GM20431 (cell line): Measurements from ENCODE around the gene NIPSNAP2.
"Not testable (repeated sequence)": the region's sequence is repeated elsewhere in the genome, so short reads cannot be mapped to it uniquely, and the experiment has no call there.

Experiments used
- in situ Hi-C: fragments of 300-500 bp; cut with MseI, MboI; formaldehyde crosslinking; loops from one replicate; pipeline ENCODE4 v1.15.0; 2020; ENCODE audit warnings: low sequenced_read_pairs; ENCODE audit not compliant: unreplicated experiment

Gene NIPSNAP2

DNA sequence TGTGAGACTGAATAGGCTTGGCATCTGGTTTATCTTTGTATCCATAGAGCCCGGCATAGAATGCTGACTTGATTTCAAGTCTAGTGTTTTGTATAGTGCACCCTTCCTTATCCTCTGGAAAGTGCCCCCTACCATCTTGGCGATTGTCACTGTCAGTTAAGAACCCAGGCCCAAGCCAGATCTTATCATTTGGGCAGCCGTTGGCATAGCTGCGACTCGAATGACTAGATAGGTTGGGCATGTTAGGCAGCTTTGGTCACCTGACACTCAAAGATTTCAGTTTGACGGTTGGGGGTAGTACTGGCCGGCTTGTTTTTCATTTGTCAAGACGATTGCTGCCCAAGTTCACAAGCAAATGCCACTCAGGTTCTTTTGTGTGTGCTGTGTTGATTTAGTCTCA lies 6.6 kb downstream of the NIPSNAP2 start:
- in situ Hi-C loops: loop anchor here (25.0 kb wide), 1 partner anchor 334 kb away; no protein-coding TSS in a partner anchor

DNA sequence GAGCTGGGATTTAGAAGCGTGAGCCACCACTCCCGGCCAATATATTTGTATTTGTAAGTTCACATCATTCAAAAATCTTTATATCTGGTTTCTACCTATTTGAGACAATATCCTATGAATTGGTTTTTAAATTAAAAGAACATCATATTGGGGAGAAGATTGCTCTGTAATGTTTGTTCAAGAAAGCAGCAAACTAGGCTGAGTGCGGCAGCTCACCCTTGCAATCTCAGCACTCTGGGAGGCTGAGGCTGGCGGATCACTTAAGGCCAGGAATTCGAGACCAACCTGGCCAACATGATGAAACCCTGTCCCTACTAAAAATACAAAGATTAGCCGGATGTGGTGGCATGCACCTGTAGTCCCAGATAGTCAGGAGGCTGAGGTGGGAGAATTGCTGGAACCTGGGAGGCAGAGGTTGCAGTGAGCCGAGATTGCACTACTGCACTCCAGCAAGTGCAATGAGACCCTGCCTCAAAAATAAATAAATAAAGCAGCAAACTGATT lies 9.4 kb downstream of the NIPSNAP2 start:
- in situ Hi-C loops: loop anchor here (25.0 kb wide), 1 partner anchor 336 kb away; no protein-coding TSS in a partner anchor

DNA sequence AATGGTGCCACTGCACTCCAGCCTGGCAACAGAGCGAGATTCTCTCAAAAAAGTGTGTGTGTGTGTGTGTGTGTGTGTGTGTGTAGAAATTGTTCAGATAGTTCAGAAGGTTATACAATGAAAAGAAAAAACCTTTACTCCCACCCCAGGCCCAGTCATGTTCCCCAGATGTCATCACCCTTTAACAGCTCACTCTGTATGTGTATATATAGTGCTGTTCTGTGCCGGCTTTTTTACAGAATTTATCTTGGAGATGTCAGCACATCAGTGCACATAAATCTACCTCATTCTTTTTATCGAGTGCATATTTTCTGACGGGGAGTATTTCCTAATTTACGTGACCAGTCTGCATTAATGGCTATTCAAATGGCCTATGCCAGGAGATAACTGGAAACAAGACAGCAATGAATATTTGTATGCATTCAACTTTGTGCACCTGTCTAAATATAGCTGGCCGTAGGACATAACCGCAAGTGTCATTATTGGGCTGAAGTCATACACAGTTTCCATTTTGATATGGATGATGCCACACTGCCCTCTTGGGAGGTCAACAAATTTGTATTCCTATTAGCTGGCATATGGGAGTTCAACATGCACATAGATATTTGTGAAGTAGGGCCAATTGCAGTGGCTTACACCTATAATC lies 11.7 kb downstream of the NIPSNAP2 start:
- in situ Hi-C loops: no loop called here

DNA sequence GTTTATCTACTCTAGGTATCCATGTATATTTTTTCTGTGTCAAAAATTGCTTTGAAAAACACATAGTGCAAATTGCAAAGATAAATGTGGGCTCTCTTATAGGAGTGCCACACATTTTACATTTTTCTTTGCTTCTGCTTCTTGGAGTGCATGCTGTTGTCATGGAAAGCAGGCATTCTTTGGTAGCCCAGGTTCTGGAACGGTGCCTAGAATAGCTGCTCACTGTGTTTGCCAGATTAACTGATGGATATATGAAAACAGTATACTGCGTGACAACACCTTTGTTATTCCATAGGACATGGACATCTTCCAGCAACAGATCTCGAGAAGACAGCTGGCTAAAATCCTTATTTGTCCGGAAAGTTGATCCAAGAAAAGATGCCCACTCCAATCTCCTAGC lies 13.4 kb downstream of the NIPSNAP2 start:
- in situ Hi-C loops: no loop called here

DNA sequence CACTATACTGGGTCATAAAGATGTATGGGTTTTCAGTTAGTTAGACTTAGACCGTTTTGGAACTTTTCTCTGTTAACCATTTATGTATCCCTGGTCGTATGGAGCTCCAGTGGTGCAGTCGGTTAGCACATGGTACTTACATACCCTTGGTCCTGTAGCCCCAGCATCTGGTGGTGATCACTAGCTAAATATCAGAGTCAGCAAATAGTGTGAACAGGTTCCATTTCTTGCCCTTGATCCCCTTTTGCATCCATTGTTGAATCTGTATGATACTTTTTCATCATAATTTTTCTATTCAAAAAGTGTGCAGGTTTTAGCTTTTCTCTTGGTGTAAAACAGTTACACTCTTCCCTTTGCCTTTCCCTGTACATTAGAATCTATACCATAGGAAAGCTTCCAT lies 15.9 kb downstream of the NIPSNAP2 start:
- in situ Hi-C loops: no loop called here

DNA sequence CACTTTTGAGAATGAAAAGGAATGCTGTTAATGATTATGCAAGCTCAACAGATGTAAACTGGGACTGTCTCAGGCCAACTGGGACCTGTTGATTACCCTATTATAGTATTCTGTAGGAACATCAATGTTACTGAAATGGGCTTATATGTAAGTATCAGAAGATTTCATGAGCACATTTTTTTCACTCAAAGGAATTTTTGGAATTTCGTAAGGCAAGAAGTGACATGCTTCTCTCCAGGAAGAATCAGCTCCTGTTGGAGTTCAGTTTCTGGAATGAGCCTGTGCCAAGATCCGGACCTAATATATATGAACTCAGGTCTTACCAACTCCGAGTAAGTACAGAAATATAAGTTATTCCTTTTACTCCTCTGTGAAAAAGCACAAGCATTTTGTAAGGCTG lies 19.2 kb downstream of the NIPSNAP2 start:
- in situ Hi-C loops: no loop called here

DNA sequence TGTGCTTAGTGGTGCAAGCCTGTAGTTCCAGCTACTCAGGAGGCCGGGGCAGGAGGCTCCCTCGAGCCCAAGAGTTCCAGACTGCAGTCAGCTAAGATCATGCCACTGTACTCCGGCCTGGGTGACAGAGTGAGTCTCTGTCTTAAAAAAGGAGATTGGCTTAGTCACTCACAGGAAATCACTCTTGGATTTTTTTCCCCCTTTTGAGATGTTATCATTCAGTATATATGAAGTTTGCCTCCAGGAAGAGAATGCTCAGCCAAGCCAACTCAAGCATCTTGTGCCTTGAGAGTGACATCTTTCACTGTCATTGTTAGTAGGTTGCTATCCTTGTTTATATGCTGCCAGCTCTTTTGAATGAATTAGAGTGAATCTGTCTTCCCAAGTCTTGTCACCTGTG lies 28.0 kb downstream of the NIPSNAP2 start:
- in situ Hi-C loops: no loop called here

DNA sequence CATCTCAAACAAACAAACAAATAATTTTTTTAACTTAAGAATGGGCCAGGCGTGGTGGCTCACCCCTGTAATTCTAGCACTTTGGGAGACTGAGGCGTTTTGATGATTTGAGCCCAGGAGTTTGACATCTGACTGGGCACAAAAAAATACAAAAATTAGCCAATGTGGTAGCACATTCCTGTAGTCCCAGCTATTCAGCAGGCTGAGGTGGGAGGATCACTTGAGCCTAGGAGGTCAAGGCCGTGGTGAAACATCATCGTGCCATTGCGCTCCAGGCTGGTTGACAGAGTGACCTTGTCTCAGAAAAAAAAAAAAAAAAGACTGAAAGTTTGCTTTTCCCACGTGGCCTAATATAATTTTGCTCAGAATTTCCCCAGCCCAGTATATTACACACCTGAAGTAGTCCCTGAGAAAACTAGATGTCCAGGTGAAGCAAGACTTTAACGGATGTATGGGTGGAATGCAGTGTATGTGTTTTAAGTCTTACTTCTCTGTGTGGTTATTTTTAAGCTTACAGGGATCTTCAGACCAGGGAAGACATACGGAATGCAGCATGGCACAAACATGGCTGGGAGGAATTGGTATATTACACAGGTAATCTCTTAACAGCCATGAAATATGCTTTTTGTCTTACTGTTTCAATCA lies 32.6 kb downstream of the NIPSNAP2 start:
- in situ Hi-C loops: no loop called here

DNA sequence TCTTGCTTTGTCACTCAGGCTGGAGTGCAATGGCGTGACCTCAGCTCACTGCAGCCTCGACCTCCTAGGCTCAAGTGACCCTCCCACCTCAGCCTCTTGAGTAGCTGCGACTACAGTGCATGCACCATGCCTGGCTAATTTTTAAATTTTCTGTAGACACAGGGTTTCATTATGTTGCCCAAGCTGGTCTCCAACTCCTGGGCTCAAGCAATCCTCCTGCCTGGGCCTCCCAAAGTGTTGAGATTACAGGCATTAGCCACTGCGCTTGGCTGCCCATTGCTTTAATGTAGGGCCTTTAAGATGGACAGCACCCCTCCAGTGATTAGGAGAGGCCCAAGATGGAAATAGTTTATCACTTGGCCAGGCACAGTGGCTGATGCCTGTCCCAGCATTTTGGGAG lies 39.4 kb downstream of the NIPSNAP2 start:
- in situ Hi-C loops: loop anchor here (10.0 kb wide), 1 partner anchor 71 kb away; no protein-coding TSS in a partner anchor

DNA sequence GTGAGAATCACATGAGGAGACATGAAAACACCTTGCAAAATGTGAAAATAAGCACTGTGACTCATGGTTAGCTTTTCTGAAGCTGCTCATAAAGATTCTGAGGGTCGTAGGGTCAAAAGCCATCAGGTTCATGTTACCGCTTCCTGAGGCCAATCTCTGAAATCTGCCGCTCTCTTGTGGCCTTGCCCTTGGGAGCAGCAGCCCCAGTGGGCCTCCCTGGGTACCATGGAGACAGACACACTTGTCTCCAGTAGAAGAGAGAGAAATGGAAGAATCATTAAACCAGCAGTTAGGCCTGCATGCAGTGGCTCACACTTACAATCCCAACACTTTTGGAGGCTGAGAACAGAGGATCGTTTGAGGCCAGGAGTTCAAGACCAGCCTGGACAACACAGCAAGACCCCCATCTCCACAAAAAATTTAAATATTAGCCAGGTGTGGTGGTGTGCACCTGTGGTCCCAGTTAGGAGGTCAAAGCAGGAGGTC lies 42.8 kb downstream of the NIPSNAP2 start:
- in situ Hi-C loops: loop anchor here (10.0 kb wide), 1 partner anchor 68 kb away; no protein-coding TSS in a partner anchor

DNA sequence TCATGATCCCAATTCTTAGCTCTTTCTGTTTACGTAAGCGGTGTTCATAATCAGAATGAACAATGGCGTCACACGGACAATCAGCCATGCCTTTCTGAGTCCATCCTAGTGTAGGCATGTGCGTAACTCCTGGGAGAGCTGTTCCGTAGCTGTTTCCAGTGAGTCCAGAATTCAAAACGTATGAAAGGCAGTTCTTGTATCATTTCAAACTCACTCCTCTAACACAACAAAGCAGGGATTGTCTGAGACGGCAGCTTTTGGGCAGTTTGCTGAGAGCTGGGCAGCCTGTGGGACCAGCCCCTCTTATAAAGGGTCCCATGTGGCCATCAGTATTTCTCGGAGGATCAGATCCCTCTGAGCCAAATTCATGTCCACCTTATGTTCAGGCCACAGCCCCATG lies 43.5 kb downstream of the NIPSNAP2 start:
- in situ Hi-C loops: loop anchor here (10.0 kb wide), 1 partner anchor 67 kb away; no protein-coding TSS in a partner anchor

DNA sequence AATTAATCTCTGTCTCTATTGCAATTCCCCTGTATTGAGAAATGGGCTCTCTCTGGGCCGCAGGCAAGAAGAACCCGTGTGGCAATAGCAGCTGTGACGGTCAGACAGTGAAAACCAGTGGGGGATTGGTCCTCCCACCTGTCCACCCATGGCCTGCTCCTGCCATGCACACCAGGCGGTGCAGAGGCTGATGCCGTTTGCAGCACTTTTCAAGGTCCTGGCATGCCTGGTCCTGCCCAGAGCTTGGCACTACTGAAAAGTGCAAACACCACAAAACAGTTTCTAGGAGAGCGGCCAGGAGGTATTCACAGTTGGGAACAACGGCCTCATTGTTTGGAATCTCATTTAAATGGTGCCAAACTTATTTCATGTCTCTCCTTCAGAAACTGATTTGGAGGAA lies 45.3 kb downstream of the NIPSNAP2 start:
- in situ Hi-C loops: loop anchor here (10.0 kb wide), 1 partner anchor 65 kb away; no protein-coding TSS in a partner anchor

DNA sequence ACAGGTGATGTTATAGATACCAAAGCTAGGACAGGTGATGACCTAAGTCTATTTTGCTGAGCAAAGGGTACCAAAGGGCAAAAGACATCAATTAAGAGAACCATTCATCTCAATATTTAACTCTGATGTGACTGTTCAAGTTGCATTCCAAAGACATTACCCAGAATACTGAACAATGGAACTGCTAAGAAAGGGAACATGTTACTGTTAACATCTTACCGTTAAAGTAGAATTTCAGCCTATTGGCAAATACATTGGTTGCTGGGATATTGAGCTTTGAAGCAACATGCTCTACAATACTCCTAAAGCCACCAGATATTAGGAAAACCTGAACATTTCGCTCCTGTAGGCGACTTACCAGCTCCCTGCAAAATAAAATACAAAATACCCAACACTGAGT lies 52.6 kb downstream of the NIPSNAP2 start:
- in situ Hi-C loops: not testable (repeated sequence)

DNA sequence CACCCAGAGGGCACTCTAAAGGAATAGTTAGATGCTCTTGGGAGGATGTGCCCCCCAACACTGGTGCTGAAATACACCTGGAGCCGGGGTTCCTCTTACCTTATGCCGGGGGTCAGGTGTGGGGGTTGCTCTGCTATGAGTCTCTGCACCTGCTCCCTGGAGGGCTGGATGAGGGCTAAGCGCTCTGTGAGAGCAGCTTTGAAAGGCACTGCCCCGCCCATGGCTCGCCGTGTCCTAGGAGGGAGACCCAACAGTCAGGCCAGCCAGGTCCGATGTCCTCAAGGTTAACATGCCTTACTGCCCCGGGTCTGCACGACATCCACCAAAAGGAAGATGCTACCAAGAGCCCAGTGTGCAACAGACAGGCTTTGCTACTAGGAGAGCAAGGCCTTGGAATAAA lies 55.1 kb downstream of the NIPSNAP2 start:
- in situ Hi-C loops: no loop called here

DNA sequence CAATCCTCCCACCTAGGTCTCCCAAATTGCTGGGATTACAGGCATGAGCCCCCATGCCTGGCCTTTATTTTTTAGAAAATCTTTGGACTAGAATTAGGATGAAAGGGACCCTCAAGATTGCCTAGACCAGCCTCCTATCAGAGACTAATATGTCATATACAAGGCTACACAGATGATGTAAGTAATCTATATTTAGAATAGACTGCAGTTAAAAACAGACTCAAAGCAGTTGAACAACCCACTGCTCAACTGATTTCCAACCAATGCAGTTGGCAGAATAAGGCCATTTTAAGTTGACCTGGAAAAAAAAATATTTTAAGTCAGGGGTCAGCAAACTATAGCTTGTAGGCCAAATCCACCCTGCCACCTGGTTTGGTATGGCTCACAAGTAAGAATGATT lies 59.1 kb downstream of the NIPSNAP2 start:
- in situ Hi-C loops: no loop called here

DNA sequence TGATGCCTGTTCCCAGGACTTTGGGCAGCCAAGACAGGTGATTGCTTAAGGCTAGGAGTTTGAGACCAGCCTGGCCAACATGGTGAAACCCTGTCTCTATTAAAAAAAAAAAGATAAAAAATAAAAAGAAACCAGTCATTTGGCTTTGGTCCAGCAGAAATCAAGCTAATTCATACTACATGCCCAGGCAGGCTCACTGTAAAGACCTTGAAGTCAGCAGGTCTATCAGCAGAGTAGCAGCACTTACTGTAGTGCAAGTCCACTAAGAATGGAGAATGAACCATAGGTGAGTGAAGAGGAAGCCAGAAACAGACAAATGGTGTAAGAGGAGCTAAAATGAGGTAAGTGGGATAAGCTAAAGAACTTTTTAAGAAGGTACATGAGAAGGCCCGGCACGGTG lies 62.2 kb downstream of the NIPSNAP2 start:
- in situ Hi-C loops: no loop called here

DNA sequence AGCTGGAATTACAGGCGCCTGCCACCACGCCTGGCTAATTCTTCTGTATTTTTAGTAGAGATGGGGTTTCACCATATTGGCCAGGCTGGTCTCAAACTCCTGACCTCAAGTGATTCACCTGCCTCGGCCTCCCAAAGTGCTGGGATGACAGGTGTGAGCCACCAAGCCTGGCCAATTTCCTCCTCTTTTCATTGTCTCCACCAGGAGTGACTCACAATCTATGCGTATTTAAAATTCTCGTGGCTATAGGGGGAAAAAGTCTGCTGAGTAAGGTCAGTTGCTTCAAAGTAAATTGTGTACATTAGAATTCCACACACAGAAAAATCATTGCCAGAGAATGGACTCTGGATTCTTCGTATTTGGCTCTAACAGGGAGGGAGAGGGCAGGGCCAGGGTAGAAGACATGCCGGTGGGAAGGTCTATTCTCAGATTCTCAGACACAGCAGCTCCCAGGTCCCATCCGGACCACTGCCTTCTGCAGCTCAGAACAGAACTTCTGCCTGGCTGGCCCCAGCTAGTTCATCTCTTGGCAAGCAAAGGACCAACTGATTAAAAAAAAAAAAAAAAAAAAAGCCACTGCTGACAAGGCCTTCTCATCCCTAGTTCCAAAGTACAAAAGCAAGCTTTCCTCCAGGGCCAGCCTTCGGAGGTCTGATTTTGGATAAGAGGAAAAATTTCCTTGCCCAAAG lies 64.7 kb downstream of the NIPSNAP2 start:
- in situ Hi-C loops: no loop called here

DNA sequence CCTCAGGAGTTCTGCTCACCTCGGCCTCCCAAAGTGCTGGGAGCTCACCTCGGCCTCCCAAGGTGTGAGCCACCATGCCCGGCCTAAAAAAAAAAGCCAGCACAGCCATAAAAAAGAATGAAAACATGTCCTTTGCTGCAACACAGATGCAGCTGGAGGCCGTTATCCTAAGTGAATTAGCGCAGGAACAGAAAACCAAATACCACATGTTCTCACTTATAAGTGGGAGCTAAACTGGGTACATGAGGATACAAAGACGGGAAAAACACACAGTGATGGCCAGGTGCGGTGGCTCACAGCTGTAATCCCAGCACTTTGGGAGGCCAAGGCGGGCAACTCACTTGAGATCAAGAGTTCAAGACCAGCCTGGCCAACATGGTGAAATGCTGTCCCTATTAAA lies 66.0 kb downstream of the NIPSNAP2 start:
- in situ Hi-C loops: no loop called here

DNA sequence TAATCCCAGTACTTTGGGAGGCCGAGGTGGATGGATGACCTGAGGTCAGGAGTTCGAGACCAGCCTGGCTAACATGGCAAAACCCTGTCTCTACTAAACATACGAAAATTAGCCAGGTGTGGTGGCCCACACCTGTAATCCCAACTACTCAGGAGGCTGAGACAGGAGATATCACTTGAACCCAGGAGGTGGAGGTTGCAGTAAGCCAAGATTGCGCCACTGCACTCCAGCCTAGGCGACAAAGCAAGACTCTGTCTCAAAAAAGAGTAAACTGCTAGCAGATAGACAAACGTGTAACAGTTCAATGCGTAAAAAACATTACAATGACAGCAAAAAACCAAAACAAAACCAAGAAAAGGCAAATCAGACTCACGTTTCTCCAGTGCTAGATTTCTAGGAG lies 67.2 kb downstream of the NIPSNAP2 start:
- in situ Hi-C loops: not testable (repeated sequence)

DNA sequence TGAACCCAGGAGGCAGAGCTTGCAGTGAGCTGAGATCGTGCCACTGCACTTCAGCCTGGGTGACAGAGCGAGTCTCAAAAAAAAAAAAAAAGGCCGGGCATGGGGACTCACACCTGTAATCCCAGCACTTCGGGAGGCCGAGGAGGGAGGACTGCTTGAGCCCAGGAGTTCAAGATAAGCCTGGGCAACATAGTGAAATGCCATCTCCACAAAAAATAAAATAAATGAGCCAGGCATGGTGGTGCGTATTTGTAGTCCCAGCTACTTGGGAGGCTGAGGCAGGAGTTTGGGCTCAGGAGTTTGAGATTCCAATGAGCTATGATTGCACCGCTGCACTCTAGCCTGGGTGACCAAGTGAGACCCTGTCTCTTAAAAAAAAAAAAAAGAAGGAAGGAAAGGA lies 68.2 kb downstream of the NIPSNAP2 start:
- in situ Hi-C loops: not testable (repeated sequence)
